Renal pelvis (tissue), 4 donors: ENCODE results near the gene TEAD2. TPM values are rescaled to one million over a fixed set of nuclear protein-coding genes. Genes with fewer than 3 reads are reported as not detected.
"Not testable (repeated sequence)": the region's sequence is repeated elsewhere in the genome, so short reads cannot be mapped to it uniquely, and the experiment has no call there.

Experiments
- DNase-seq: peaks from one replicate; pipeline ENCODE4 v3.0.0-alpha.2; 2013
- polyA plus RNA-seq, 3 donors: library from polyadenylated mRNA; unstranded; fragments of 120-200 nt; gene quantifications; one replicate each; pipeline ENCODE4 v1.2.1, GENCODE V29; 2013; ENCODE audit not compliant: insufficient read length in 3 of 3

The TEAD2 gene
- polyA plus RNA-seq, 3 donors, result 89.0 to 114 (median 109) TPM

DNA sequence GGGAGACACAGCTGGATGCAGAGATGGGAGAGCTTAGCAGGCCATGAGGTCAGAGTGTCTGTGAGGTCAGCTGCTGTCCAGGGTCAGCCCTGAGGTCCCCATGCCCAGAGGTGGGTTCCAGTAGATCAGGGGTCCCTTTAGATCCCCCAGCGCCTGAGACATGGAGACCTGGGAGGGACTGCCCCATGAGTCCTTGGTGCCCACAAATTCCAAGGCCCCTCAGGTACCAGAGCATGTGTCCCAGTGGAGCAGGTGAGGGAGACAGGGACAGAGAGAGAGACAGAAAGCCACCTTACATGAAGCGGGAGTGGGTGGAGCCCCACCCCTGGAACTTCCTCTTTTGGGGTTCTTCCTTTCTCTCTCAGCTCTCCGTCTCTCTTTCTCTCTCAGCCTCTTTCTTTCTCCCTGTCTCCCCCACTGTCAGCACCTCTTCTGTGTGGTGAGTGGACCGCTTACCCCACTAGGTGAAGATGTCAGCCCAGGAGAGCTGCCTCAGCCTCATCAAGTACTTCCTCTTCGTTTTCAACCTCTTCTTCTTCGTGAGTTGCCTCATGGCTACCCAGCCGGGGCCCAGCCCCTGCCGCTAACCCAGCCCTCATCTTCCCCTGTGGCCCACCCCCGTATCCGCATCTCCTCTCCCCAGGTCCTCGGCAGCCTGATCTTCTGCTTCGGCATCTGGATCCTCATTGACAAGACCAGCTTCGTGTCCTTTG lies 27.0 kb downstream of the TEAD2 start, which contains the start of gene CD37:
CD37 (plus strand) TSS at position 336 of the 713 bp plus-strand sequence; CDS start at position 471, 135 bp downstream.
- no peak for DNase-seq

DNA sequence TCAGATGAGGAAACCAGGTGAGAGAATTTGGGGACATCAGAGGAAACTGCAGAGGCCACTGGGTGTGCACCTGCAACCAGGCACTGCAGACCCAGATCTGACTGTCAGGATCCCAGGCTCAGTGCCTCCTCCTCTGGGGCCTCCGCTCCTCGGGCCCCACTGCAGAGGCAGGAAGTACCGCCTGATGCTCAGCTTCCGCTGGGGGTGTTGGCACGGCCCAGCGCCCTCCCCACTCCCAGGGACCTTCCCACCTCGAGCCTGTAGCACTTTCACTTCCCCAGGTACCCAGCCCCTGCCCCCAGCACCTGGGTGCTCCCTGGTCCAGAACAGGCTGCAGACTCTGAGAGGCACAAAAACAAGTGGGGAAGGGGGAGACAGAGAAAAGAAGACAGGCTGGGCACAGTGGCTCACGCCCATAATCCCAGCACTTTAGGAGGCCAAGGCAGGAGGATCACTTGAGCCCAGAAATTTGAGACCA lies 28.4 kb downstream of the TEAD2 start:
- no peak for DNase-seq

DNA sequence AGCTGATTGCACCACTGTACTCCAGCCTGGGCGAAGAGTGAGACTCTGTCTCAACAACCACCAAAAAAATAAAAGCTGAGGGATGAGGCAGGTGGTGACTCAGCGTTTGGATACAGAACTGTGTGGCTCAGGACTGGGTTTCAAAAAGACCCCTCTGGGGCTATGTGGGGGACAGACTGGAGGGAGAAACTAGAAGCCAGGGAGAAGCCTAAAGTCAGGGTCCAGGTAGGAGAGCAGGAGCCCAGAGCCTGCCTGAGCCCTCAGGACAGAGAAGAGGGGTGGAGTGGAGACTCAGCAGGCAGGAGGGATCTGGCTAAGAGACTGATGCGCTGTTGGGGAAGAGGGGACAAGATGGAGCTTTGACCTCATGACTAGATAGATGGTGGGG lies 28.8 kb downstream of the TEAD2 start:
- no peak for DNase-seq

DNA sequence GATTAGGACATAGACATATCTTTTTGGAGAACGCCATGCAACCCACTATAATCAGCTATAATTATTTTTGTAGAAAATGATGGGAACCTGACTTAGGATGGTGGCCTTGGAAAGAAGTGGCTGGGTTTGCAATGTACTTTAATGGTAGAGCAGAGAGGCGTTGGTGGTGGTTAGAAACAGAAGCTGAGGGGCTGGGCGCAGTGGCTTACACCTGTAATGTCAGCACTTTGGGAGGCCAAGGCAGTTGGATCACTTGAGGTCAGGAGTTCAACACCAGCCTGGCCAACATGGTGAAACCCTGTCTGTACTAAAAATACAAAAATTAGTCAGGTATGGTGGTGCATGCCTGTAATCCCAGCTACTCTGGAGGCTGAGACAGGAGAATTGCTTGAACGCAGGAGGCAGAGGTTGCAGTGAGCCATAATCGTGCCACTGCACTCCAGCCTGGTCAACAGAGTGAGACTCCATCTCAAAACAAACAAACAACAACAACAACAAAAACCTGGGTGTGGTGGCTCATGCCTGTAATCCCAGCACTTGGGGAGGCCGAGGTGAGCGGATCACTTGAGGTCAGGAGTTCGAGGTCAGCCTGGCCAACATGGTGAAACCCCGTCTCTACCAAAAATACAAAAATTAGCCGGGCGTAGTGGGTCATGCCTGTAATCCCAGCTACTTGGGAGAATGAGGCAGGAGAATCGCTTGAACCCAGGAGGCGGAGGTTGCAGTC lies 29.4 kb downstream of the TEAD2 start:
- not testable (repeated sequence) for DNase-seq

DNA sequence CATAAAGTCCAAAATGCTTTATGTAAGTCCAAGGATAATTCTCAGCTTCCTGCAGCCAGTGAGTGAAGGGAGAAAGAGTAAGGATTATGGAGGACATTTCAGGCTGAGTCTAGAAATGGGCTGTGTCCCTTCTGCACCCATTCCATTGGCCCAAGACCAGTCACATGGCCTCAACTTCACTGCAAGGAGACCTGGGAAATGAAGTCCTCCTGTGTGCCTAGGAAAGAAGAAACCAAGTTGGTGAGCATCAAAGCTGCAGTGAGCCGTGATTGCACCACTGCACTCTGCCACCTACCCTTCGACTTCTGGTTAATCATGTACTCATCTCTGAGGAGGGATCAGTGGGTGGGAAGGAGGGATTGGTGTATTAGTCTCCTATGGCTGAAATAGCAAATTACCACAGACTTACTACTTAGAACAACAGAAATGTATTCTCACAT lies 30.6 kb downstream of the TEAD2 start:
- DNase-seq, result peak; percentile 44

DNA sequence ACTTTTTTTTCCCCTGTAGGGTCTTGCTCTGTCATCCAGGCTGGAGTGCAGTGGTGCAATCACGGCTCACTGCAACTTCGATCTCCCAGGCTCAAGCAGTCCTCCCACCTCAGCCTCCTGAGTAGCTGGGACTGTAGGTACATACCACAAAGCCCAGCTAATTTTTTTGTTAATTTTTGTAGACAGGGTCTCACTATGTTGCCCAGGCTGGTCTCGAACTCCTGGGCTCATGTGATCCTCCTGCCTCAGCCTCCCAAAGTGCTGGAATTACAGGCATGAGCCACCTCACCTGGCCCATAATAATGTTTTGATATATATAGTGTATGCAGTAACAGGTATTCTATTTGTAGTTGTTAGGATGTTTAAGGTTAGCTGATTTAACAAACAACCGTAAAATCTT lies 31.0 kb downstream of the TEAD2 start:
- DNase-seq, result not testable (repeated sequence)

DNA sequence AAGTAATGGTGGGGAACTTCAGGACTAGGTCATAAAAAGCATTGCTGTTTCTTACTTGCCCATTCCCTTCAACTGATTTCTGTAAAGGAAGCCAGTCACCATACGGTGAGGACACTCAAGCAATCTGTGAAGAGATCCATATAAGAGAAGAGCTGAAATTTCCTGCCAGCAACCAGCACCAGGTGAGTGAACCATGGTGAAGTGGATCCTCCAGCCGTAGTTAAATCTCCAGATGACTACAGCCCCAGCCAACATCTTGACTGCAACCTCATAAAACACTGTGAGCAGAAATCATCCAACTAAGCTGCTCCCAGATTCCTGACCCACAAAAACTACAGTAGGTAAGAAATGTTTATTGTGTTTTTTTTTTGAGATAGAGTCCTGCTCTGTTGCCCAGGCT lies 33.5 kb downstream of the TEAD2 start:
- no peak for DNase-seq

DNA sequence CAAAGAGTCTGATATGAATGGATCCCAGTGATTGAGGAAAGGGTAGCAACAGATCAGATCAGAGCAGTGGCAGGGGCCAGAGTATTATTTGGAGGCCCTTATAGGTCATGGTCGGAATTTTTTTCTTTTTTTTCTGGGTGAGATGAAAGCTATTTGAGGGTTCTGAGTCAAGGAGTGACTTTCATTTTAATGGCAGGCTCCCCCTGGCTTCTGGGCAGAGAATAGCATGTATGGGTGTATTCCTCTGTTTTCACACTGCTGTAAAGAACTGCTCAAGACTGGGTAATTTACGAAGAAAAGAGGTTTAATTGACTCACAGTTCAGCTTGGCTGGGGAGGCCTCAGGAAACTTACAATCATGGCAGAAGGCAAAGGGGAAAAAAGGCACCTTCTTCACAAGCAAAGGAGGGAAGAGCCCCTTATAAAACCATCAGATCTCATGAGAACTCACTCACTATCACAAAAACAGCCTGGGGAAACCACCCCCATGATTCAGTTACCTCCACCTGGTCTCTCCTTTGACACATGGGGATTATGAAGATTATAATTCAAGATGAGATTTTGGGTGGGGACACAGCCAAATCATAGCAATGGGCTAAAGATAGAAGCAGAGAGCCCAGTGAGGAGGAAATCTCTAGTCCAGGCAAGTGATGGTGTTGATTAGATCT lies 34.2 kb downstream of the TEAD2 start:
- DNase-seq, result no peak

DNA sequence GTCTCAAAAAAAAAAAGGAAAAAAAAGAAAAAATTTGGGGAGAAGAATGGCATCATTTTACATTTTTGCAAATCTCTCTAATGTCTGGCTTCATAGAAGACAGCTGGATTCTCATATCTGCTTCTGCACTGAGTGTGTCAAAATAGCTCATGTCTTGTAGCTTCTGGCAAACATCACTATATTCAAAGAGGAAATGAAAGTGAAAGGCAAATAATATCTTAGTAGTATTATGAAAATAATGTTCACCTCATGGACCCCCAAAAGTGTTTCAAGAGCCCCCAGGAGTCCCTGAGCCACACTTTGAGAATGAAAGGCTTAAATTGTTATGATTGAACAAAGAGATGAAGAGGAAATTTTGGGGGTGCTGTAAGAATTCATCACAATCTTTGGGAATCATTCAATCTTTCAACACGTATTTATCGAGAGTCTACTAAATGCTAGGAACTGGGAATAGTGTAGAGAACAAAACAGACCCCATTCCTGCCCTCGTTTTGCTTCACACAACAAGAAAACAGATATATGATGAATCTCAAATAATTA lies 36.0 kb downstream of the TEAD2 start:
- no peak for DNase-seq

DNA sequence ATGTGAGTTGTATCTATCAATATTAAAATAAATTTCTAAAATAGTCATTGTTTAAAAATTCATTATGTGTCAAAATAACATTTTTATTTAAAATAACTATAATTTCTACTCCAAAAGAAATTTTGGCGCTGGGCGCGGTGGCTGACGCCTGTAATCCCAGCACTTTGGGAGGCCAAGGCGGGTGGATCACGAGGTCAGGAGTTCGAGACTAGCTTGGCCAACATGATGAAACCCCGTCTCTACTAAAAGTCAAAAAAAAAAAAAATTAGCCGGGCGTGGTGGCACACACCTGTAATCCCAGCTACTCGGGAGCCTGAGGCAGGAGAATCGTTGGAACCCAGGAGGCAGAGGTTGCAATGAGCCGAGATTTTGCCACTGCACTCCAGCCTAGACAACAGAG lies 36.5 kb downstream of the TEAD2 start:
- not testable (repeated sequence) for DNase-seq

DNA sequence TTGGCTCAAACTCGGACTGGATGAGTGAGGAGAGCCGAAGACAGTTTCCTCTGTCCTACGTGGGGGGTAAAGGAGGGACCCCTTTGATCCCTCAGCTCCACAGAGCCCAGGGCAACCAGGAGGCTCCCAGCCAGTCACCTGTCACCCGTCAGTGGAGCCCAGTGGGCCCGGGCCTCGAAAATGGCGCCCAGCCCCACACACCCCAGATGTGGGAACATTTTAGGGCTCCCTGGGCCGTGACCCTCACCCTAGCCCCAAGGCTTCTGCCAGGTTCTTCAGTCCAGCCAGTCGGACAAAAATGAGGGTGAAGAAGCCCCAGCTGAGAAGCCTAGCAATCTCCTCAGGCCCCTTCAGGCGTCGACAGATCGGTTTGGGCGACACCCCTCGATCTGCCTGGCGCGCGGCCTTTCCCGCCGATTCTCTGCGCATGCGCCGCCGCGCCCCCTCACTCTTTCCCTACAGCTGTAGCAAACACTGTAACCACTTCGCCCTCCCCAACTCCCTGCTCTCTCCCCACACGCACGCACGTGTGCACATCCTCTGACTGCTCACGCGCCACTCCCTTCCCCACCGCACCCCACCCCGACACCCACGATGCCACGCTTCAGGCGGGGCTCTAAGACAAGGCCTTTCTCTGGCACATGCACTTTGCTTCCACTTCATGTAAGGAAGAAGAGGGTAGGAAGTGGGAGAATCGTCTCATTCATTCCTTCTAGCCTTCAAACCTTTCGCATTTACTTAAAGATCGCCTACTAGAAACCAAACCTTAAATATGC lies 37.2 kb downstream of the TEAD2 start, which contains the start of gene SLC6A16:
SLC6A16 (minus strand) TSS at position 391 of the 776 bp plus-strand sequence. CDS start 13,844 bp downstream, outside the sequence.
- DNase-seq, result no peak

DNA sequence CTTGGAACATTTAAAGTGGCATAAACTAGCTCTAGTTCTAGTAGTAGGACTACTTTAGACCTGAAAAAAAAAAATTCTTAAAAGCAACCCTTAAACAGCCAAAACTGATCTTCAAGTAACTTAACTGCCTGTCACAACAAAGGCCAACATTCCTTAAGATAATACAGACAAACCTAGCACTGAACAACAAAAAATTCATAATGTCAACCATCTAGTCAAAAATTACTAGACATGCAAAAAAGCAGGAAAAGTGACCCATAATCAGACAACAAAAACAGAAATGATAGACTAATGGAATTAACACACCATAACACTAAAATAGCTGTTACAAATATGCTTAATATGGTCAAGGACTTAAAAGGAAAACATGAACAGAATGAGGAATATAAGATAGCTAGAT lies 43.9 kb downstream of the TEAD2 start:
- no peak for DNase-seq

DNA sequence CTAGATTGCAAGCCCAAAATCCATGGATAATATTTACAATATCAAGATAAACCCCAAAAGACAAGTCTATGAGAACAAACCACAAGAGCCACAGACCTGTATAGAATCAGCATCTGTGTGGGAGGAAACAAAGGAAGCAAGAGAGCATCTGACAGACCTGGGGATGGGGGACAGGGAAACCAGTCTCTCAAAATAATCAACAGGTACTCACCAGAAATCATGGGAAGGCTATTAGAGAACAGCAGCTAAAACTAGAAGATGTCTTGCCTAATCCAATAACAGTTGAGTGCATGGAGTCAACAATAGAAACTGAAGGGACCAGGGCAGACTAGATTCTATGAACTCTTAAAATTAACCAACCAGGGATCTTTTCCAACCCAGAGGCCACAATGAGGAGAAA lies 45.9 kb downstream of the TEAD2 start:
- no peak for DNase-seq

DNA sequence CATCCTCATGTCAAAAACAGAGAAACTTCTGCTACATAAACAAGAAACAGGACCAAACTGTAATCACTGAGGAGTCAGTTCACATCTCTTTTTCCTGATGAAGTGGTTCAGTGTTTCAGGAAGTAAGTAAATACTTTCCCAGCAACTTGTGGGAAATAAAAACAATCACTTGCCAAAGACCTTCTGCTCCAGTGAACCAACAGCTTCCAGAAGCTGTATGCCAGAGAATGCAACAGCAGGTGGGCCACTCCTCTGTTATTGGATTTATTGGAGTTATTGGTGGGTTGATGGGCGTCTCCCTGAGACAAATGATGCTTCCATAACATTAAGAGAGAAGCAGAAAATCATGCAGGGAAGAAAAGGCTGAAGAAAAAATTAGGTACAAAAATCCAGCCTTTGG lies 47.1 kb downstream of the TEAD2 start:
- no peak for DNase-seq

DNA sequence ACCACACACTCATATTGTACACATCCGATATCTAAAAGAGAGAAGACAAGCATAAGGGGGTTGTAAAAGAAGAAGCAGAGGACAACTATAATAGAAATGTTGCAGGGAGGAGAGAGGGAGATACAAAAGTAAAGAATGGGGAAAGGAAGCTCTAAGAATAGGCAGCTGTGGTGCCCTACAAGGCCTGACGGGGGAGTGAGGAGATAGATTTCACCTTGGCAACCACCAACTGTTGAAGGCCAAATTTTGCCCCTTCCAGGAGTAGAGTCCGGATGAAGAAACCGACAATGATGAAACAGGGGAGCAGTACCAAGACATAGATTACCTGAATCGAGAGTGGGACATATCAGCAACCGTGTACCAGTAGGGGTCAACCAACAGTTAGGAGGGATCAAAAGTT lies 53.1 kb downstream of the TEAD2 start:
- no peak for DNase-seq

DNA sequence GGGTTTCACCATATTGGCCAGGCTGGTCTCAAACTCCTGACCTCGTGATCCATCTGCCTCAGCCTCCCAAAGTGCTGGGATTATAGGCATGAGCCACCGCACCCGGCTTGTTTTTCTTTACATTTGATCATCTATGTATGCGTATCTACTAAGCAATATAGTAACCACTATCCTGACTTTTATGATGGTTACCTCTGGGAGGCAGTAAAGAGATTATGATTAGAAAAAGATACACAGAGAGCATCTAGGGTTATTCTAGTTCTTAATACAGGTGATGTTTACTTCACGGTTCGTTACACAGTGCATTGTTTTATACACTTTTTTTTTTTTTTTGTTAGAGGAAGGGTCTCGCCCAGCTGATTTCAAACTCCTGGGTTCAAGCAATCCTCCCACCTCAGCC lies 55.5 kb downstream of the TEAD2 start:
- not testable (repeated sequence) for DNase-seq

DNA sequence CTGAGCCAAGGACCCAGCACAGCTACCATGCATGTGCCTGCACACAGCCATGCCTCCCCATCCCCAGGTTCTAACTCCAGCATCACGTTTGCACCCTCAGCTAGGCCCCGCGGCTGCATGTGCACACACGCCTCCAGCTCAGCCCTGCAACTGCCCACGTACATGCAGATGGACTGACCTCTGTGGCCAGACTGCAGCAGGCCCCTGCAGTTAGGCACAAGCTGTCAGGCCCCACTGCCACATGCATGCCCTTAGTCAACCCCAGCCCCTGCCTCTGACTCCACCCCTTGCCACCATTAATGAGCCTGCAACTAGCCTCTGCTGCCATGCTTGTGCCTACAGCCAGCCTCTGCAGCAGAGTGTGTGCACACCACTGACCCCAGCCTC lies 60.4 kb downstream of the TEAD2 start:
- DNase-seq, result no peak

DNA sequence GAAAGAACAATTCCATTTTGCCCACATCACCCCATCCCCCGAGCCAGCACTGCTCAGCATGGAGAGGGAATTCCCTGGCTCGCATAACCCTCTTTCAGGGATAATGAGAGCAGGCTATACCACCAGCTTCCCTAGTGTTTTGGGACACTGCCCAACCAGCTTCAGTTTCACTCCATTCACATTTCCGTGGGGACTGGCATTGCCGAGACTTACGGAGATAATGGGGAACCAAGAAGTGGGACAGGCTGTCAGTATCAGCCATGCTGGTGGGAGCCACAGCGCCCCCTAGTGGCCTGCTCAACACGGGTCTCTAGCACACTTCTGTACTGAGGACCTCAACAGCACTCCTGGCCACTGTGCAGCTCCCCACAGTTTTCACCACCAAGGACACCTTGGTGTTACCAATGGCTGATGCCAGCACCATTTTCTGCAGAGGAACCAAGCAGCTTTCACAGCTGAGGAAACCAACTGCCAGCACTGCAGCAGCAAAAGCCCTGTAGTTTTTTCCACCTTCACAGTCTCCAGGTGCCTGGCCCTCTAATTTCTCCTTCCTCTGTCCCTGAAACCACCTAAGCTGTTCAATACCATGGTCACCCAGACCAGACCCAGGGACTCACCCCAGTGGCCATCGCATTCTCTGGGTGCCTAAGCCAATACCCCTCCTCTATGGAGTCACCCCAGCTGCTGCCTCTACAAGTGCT lies 60.9 kb downstream of the TEAD2 start:
- DNase-seq, result peak; percentile 46

DNA sequence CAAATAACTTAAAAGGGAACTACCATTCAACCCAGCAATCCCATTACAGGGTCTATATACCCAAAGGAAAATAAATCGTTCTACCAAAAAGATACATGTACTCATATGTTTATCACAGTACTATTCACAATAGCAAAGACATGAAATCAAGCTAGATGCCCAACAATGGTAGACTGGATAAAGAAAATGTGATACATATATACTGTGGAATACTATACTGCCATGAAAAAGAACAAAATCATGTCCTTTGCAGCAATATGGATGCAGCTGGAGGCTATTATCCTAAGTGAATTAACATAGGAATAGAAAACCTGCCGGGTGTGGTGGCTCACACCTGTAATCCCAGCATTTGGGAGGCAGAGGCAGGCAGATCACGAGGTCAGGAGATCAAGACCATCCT lies 63.6 kb downstream of the TEAD2 start:
- not testable (repeated sequence) for DNase-seq

DNA sequence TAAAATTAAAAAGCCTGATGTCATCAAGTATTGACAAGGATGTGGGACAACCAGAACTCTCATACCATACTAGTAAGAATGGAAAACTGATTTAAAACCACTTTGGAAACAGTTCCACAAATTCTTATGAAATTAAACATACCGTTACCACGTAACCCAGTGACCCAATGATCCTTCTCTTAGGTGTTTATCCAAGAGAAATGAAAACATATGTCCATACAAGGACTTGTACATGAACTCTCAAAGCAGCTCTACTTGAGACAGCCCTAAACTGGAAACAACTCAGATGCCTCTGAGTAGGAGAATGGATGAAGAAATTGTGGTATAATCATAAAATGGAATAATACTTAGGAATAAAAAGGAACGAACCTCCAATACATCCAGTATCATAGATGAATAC lies 64.8 kb downstream of the TEAD2 start:
- DNase-seq, result no peak
